Mucosa of stomach (tissue), 1 donor: ENCODE results near the gene ITGB2.
"Not testable (repeated sequence)": the region's sequence is repeated elsewhere in the genome, so short reads cannot be mapped to it uniquely, and the experiment has no call there.

ENCODE experiments used
- H3K27me3 ChIP-seq: one replicate; pipeline ENCODE4 v1.7.0; 2013; ENCODE audit warnings: mild to moderate bottlenecking, low read length; ENCODE audit not compliant: control insufficient read depth, insufficient read depth
- H3K36me3 ChIP-seq: one replicate; pipeline ENCODE4 v1.7.0; 2013; ENCODE audit warnings: low read length; ENCODE audit not compliant: control insufficient read depth, insufficient read depth
- H3K4me1 ChIP-seq: one replicate; pipeline ENCODE4 v1.7.0; 2013; ENCODE audit warnings: mild to moderate bottlenecking, low read length; ENCODE audit not compliant: control insufficient read depth, insufficient read depth
- H3K4me3 ChIP-seq: one replicate; pipeline ENCODE4 v1.7.0; 2013; ENCODE audit warnings: low read length
- H3K9ac ChIP-seq: one replicate; pipeline ENCODE4 v1.7.0; 2013; ENCODE audit warnings: mild to moderate bottlenecking, low read length, moderate library complexity
- H3K9me3 ChIP-seq: one replicate; pipeline ENCODE4 v1.7.0; 2013; ENCODE audit warnings: mild to moderate bottlenecking, low read length, moderate library complexity; ENCODE audit not compliant: control insufficient read depth
- donor health status: Pancreatic carcinoma.

Gene ITGB2

GRCh38 chr21:44933199-44933917, 12.7 kb upstream of the ITGB2 start:
- Histone ChIP-seq H3K9ac (no peak overlapping the region), H3K27me3 (peaks cover 54% of the 10 kb centered on the region), H3K9me3 (no peaks in the 10 kb centered on the region), H3K4me3 (no peak overlapping the region), H3K36me3 (no peaks in the 10 kb centered on the region), H3K4me1 (peaks cover 8% of the 10 kb centered on the region)

- peaks cover 54% of the 10 kb centered on the region for H3K27me3 ChIP-seq
- no peak overlapping the region for H3K4me3 ChIP-seq
- H3K36me3 ChIP-seq, result no peaks in the 10 kb centered on the region
- peaks cover 13% of the 10 kb centered on the region for H3K4me1 ChIP-seq
- H3K9ac ChIP-seq, result no peak overlapping the region
- no peaks in the 10 kb centered on the region for H3K9me3 ChIP-seq
Measured at GRCh38 chr21:44932408-44933181, 11.9 kb upstream of the ITGB2 start.

GRCh38 chr21:44931501-44932407, 11.1 kb upstream of the ITGB2 start:
- H3K36me3 ChIP-seq, result no peaks in the 10 kb centered on the region
- H3K9ac ChIP-seq, result no peak overlapping the region
- H3K4me1 ChIP-seq, result peaks cover 13% of the 10 kb centered on the region
- peaks cover 61% of the 10 kb centered on the region for H3K27me3 ChIP-seq
- H3K4me3 ChIP-seq, result no peak overlapping the region
- H3K9me3 ChIP-seq, result no peaks in the 10 kb centered on the region

- no peaks in the 10 kb centered on the region for H3K36me3 ChIP-seq
- no peak overlapping the region for H3K9ac ChIP-seq
- peaks cover 13% of the 10 kb centered on the region for H3K4me1 ChIP-seq
- H3K27me3 ChIP-seq, result peaks cover 62% of the 10 kb centered on the region
- no peaks in the 10 kb centered on the region for H3K9me3 ChIP-seq
- no peak overlapping the region for H3K4me3 ChIP-seq
Measured at GRCh38 chr21:44931137-44931500, 10.4 kb upstream of the ITGB2 start.

- Histone ChIP-seq H3K9ac (no peak overlapping the region), H3K27me3 (peaks cover 62% of the 10 kb centered on the region), H3K4me3 (no peak overlapping the region), H3K4me1 (peaks cover 13% of the 10 kb centered on the region), H3K36me3 (no peaks in the 10 kb centered on the region), H3K9me3 (no peaks in the 10 kb centered on the region)
Measured at GRCh38 chr21:44930543-44930981, 9.9 kb upstream of the ITGB2 start.

- peaks cover 13% of the 10 kb centered on the region for H3K4me1 ChIP-seq
- no peaks in the 10 kb centered on the region for H3K9me3 ChIP-seq
- peaks cover 62% of the 10 kb centered on the region for H3K27me3 ChIP-seq
- no peak overlapping the region for H3K9ac ChIP-seq
- H3K36me3 ChIP-seq, result no peaks in the 10 kb centered on the region
- no peak overlapping the region for H3K4me3 ChIP-seq
Measured at GRCh38 chr21:44929799-44930542, 9.3 kb upstream of the ITGB2 start.

GRCh38 chr21:44929242-44929798, 8.6 kb upstream of the ITGB2 start:
- Histone ChIP-seq H3K9me3 (no peaks in the 10 kb centered on the region), H3K27me3 (peaks cover 65% of the 10 kb centered on the region), H3K4me1 (peaks cover 13% of the 10 kb centered on the region), H3K9ac (no peak overlapping the region), H3K36me3 (no peaks in the 10 kb centered on the region), H3K4me3 (no peak overlapping the region)

- H3K9ac ChIP-seq, H3K4me3 ChIP-seq, H3K9me3 ChIP-seq, H3K36me3 ChIP-seq: not testable (repeated sequence)
- Histone ChIP-seq H3K4me1 (peaks cover 13% of the 10 kb centered on the region), H3K27me3 (peaks cover 59% of the 10 kb centered on the region)
Measured at GRCh38 chr21:44928500-44929241, 8.0 kb upstream of the ITGB2 start.

- H3K27me3 ChIP-seq, result peaks cover 50% of the 10 kb centered on the region
- H3K4me1 ChIP-seq, result peaks cover 13% of the 10 kb centered on the region
- H3K9me3 ChIP-seq, result no peaks in the 10 kb centered on the region
- H3K4me3 ChIP-seq, result no peak overlapping the region
- no peak overlapping the region for H3K9ac ChIP-seq
- no peaks in the 10 kb centered on the region for H3K36me3 ChIP-seq
Measured at GRCh38 chr21:44927587-44928461, 7.1 kb upstream of the ITGB2 start.

- no peaks in the 10 kb centered on the region for H3K9me3 ChIP-seq
- H3K4me1 ChIP-seq, result peaks cover 13% of the 10 kb centered on the region
- H3K27me3 ChIP-seq, result peaks cover 44% of the 10 kb centered on the region
- no peak overlapping the region for H3K9ac ChIP-seq
- H3K36me3 ChIP-seq, result no peaks in the 10 kb centered on the region
- no peak overlapping the region for H3K4me3 ChIP-seq
Measured at GRCh38 chr21:44927259-44927586, 6.5 kb upstream of the ITGB2 start.
